ENCODE measurements around the gene ZBTB3.

DNA sequence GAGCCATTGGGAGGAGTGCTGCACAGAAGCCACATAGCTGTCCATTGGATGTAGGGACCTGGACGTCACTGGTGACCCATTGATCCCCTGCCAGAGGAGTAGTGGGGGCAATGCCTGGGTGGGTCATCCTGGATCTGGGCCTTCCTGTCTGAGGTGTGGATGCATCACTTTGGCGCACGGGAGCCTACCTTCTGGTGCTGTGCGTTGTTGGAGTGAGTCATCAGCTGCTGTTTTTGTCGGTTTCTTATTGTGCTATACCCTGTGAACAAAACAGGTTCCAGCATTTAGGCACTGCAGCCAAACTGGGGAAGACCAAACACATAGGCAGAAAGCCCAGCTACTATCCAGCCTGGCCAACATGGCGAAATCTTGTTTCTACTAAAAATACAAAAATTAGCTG lies 20.4 kb upstream of the ZBTB3 start:
- TF ChIP-seq GATA2 (IDR thresholded peaks at IDR 0.05; ENCODE audit: low read depth, low read length) (no peak), GATA3 (IDR thresholded peaks at IDR 0.05; ENCODE audit: low read depth, low read length) (no peak)

All from SH-SY5Y (cell line).